Measurements from ENCODE around the gene HMCN1. TPM values are rescaled to one million over a fixed set of nuclear protein-coding genes. Genes with fewer than 3 reads are reported as not detected.
A peak's percentile ranks its signal among the peaks of the same experiment; 100 is the strongest.

Gene HMCN1
- total RNA-seq, 1 donor from 2014 or later, result 1.6 TPM

DNA sequence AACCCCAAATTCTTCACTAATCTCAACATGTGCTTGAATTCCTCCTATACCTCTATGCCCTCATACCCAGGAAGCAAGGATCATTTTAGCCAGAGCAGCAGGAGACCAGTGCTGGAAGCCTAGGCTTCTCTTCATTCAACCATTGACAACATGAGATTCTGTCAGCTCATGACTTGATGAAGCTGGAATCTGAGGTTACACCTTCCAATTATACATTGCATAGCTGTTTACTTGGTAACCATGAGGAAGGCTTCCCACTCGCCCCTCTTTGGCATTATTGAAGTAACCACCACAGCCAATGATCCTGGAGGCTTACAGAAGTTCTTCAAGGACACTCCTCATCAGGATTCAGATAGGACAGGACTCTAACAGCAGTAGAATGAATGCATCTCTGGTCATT lies 480.6 kb downstream of the HMCN1 start:
- TF ChIP-seq CTCF (conservative IDR thresholded peaks at IDR 0.05; ENCODE audit: low read depth, low read length), result no peak
- peak; percentile 46 for DNase-seq (ENCODE audit: low read depth)
- H3K4me3 ChIP-seq (ENCODE audit: low read depth, low read length), result no peak overlapping the region

GRCh38 chr1:186215636-186216035 lies 481.4 kb downstream of the HMCN1 start:
- no peak for TF ChIP-seq CTCF (conservative IDR thresholded peaks at IDR 0.05; ENCODE audit: low read depth, low read length)
- H3K4me3 ChIP-seq (ENCODE audit: low read depth, low read length), result no peak overlapping the region
- DNase-seq (ENCODE audit: low read depth), result no peak

GRCh38 chr1:186218654-186219352 lies 484.6 kb downstream of the HMCN1 start:
- no peak overlapping the region for H3K4me3 ChIP-seq (ENCODE audit: low read depth, low read length)
- no peak for DNase-seq (ENCODE audit: low read depth)
- TF ChIP-seq CTCF (conservative IDR thresholded peaks at IDR 0.05; ENCODE audit: low read depth, low read length), result no peak

DNA sequence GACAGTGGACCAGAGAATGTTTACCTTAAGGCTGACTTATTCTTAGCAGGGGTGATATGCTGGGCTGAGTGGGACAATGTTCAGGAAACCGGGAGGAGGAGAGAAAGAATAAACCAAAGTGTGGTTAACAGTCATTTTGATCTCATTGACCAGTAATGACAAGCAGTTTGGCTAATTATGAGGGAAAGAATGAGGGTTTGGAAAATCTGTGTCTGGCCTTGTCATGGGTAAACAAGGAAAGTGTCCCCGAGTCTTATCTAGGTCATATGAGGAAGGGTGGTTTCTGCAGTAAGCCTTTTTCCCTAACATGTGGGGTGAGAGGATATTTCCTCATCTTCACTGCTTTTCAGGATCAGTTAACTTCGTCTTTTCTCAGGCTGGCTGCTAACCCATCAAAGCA lies 485.9 kb downstream of the HMCN1 start:
- no peak overlapping the region for H3K4me3 ChIP-seq (ENCODE audit: low read depth, low read length)
- DNase-seq (ENCODE audit: low read depth), result no peak
- no peak for TF ChIP-seq CTCF (conservative IDR thresholded peaks at IDR 0.05; ENCODE audit: low read depth, low read length)

DNA sequence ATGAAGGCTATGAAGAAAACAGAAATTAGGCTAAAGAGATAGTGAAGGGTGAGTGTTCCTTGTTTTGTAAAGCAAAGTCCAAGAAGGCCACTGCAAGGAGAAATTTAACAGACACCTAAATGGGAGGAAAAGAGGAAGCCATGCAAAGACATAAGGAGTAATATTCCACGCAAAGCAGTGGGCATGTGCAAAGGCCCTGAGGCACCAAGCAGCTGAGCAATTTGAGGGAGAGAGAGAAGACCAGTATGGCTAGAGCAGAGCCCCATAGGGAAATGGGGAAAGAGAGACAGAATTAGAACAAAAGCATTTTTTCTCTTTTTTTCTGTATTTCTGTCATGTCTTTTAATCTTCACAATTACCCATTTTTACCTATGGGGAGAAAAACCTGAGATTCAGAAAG lies 486.7 kb downstream of the HMCN1 start:
- no peak for DNase-seq (ENCODE audit: low read depth)
- TF ChIP-seq CTCF (conservative IDR thresholded peaks at IDR 0.05; ENCODE audit: low read depth, low read length), result no peak
- no peak overlapping the region for H3K4me3 ChIP-seq (ENCODE audit: low read depth, low read length)

- no peak for DNase-seq (ENCODE audit: low read depth)
- TF ChIP-seq CTCF (conservative IDR thresholded peaks at IDR 0.05; ENCODE audit: low read depth, low read length), result no peak
- H3K4me3 ChIP-seq (ENCODE audit: low read depth, low read length), result no peak overlapping the region
Observed at GRCh38 chr1:186225096-186225495, 490.9 kb downstream of the HMCN1 start.

GRCh38 chr1:186228749-186229148 lies 494.6 kb downstream of the HMCN1 start:
- TF ChIP-seq CTCF (conservative IDR thresholded peaks at IDR 0.05; ENCODE audit: low read depth, low read length), result no peak
- no peak overlapping the region for H3K4me3 ChIP-seq (ENCODE audit: low read depth, low read length)
- no peak for DNase-seq (ENCODE audit: low read depth)

Measured in epithelial cell of proximal tubule (primary cell).